ENCODE measurements around the gene HTR6.

DNA sequence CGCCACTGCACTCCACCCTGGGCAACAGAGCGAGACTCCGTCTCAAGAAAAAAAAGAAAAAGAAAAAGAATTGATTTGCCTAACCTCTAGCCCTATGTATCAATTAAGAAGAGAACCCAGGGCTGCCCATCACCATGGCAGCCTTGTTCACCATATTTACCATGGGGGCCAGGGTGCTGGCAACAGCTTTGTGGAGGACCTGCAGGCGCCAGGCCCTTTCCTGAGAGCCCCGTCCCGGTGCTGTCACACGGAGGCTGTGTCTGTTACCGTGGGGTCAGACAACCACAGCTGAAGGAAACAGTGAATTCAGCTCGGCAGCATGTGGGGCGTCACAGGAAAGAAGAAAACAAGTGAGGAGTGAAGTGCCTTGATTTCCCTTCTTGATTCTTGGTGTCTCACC is 27.1 kb upstream of the HTR6 start:
- TF ChIP-seq, protein P1, sequence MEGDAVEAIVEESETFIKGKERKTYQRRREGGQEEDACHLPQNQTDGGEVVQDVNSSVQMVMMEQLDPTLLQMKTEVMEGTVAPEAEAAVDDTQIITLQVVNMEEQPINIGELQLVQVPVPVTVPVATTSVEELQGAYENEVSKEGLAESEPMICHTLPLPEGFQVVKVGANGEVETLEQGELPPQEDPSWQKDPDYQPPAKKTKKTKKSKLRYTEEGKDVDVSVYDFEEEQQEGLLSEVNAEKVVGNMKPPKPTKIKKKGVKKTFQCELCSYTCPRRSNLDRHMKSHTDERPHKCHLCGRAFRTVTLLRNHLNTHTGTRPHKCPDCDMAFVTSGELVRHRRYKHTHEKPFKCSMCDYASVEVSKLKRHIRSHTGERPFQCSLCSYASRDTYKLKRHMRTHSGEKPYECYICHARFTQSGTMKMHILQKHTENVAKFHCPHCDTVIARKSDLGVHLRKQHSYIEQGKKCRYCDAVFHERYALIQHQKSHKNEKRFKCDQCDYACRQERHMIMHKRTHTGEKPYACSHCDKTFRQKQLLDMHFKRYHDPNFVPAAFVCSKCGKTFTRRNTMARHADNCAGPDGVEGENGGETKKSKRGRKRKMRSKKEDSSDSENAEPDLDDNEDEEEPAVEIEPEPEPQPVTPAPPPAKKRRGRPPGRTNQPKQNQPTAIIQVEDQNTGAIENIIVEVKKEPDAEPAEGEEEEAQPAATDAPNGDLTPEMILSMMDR (IDR thresholded peaks at IDR 0.05; ENCODE audit: low read depth, low read length) = no peak
- TF ChIP-seq EZH2phosphoT487 (IDR thresholded peaks at IDR 0.05; ENCODE audit: low read depth) = no peak

Measured in OCI-LY3 (cell line).